ENCODE data around the gene LRRC70.

The LRRC70 gene

GRCh38 chr5:62568800-62569432 is 9.7 kb upstream of the LRRC70 start:
- no peak overlapping the region for H3K9ac ChIP-seq
- peaks cover 0 to 5% (median 0%) of the 10 kb centered on the region in 10 experiments; a peak in 6 of 20 replicates for H3K4me1 ChIP-seq
- H4K20me1 ChIP-seq = no peaks in the 10 kb centered on the region
- peaks cover 33 to 81% (median 58%) of the 10 kb centered on the region in 11 experiments for H3K36me3 ChIP-seq
- H3K27me3 ChIP-seq = no peaks in the 10 kb centered on the region
- peaks cover 32 to 45% (median 36%) of the 10 kb centered on the region in 11 experiments for H3K9me3 ChIP-seq (replicated peaks in 1 of 11)
- no peak overlapping the region for H3K4me2 ChIP-seq
- no peak overlapping the region for H3K4me3 ChIP-seq
- TF ChIP-seq Cebpa-rat (IDR thresholded peaks at IDR 0.05) = no peak
- H3K27ac ChIP-seq = no peak overlapping the region

DNA sequence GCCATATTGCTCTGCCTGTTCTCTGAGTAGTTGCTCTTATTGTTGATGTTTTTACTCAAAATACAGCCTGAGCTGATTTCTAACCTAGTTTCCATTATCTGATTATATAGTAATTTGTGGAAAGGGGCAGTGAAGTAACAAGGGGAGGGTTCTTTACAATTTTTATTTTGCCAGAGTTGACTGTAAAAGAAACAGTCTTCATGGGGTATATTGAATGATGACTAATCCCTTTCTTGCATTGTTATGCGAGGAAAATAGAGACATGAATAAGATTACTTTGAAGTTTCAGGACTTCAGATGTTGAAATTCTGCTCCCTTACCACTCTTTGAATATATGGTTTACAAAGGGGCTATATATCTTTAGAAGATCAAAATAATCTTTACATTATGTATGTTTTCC is 9.1 kb upstream of the LRRC70 start:
- Histone ChIP-seq H3K4me3 (no peak overlapping the region), H3K36me3 (peaks cover 33 to 77% (median 56%) of the 10 kb centered on the region in 11 experiments), H3K9ac (no peak overlapping the region), H3K27ac (no peak overlapping the region), H3K27me3 (no peaks in the 10 kb centered on the region), H4K20me1 (no peaks in the 10 kb centered on the region), H3K9me3 (replicated peaks in 1 of 11) (peaks cover 32 to 45% (median 36%) of the 10 kb centered on the region in 11 experiments), H3K4me2 (no peak overlapping the region), H3K4me1 (peaks cover 0 to 10% (median 5%) of the 10 kb centered on the region in 10 experiments; a peak in 12 of 20 replicates)
- TF ChIP-seq Cebpa-rat (IDR thresholded peaks at IDR 0.05) = no peak

GRCh38 chr5:62572918-62573514 is 5.6 kb upstream of the LRRC70 start:
- H3K36me3 ChIP-seq = peaks cover 4 to 54% (median 30%) of the 10 kb centered on the region in 11 experiments
- H3K9me3 ChIP-seq (replicated peaks in 1 of 11) = peaks cover 4 to 23% (median 12%) of the 10 kb centered on the region in 11 experiments
- no peak for TF ChIP-seq Cebpa-rat (IDR thresholded peaks at IDR 0.05)
- no peaks in the 10 kb centered on the region for H3K27me3 ChIP-seq
- H3K9ac ChIP-seq = no peak overlapping the region
- H4K20me1 ChIP-seq = no peaks in the 10 kb centered on the region
- H3K27ac ChIP-seq = no peak overlapping the region
- H3K4me3 ChIP-seq = no peak overlapping the region
- no peak overlapping the region for H3K4me2 ChIP-seq
- peaks cover 27 to 45% (median 39%) of the 10 kb centered on the region in 10 experiments for H3K4me1 ChIP-seq

DNA sequence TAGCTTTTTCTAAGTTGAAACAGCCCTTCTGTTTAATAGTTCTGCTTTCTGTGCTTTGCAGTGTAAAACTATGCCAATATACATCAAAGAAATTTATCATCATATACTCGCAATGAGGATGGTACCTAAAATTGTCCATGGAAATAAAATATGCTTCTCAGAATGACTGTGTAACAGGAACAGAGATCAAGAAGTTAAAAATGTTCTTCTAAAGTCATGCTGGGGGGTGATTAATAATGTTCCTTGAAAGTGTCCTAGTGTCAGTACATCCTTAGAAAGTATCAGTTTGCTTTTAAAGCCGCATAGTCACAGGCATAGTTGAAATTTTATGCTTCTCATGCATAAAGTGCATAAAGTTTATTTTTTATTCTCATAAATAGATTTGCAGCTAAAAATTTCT is 4.0 kb upstream of the LRRC70 start:
- Histone ChIP-seq H4K20me1 (no peaks in the 10 kb centered on the region), H3K9ac (no peak overlapping the region), H3K4me2 (peak overlapping the region in 6 of 11 experiments; percentile 36 to 80 (median 62); a peak in 11 of 22 replicates), H3K27ac (peak overlapping the region in 2 of 11 experiments; percentile 4 to 31; a peak in 1 of 22 replicates), H3K27me3 (no peaks in the 10 kb centered on the region), H3K9me3 (replicated peaks in 1 of 11) (peaks cover 0 to 12% (median 8%) of the 10 kb centered on the region in 11 experiments; a peak in 9 of 22 replicates), H3K4me1 (peaks cover 29 to 59% (median 51%) of the 10 kb centered on the region in 10 experiments), H3K36me3 (peaks cover 0 to 44% (median 17%) of the 10 kb centered on the region in 11 experiments; a peak in 12 of 22 replicates), H3K4me3 (no peak overlapping the region)
- no peak for TF ChIP-seq Cebpa-rat (IDR thresholded peaks at IDR 0.05)

GRCh38 chr5:62575066-62575465 is 3.6 kb upstream of the LRRC70 start:
- peak overlapping the region in 1 of 11 experiments; percentile 31; a peak in 2 of 22 replicates for H3K27ac ChIP-seq
- no peaks in the 10 kb centered on the region for H4K20me1 ChIP-seq
- H3K4me3 ChIP-seq = no peak overlapping the region

DNA sequence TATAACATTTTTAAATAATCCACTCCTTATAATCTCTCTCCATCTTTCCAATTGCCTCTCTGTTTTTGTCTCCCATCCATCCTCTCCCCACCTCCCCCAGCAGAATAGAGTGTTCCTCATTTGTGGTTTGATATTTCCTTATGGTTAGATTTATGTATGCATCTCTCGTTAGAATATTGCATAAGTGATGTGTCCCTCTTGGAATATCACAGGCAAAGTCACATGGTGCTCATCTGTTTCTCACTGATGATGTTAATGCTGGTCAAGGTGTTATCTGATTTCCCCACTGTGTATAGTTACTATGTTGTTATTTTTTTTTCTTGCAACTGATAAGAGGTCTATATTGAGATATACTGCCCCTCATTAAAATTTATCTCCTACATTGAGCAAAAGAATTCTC is 3.1 kb upstream of the LRRC70 start:
- Histone ChIP-seq H3K9me3 (replicated peaks in 1 of 11) (peaks cover 0 to 12% (median 8%) of the 10 kb centered on the region in 11 experiments; a peak in 9 of 22 replicates), H3K27me3 (no peaks in the 10 kb centered on the region), H3K4me1 (peaks cover 31 to 68% (median 59%) of the 10 kb centered on the region in 10 experiments), H3K4me2 (peak overlapping the region; percentile 27 to 80 (median 52); a peak in 19 of 22 replicates), H3K36me3 (peaks cover 0 to 48% (median 21%) of the 10 kb centered on the region in 11 experiments; a peak in 15 of 22 replicates), H3K9ac (no peak overlapping the region), H3K27ac (peak overlapping the region in 3 of 11 experiments; percentile 26 to 31 (median 29); a peak in 5 of 22 replicates), H4K20me1 (no peaks in the 10 kb centered on the region), H3K4me3 (no peak overlapping the region)
- no peak for TF ChIP-seq Cebpa-rat (IDR thresholded peaks at IDR 0.05)

More at GRCh38 chr5:62575066-62575465, 3.6 kb upstream of the LRRC70 start:
- H3K9ac ChIP-seq = no peak overlapping the region
- peaks cover 0 to 44% (median 20%) of the 10 kb centered on the region in 11 experiments; a peak in 12 of 22 replicates for H3K36me3 ChIP-seq
- peaks cover 0 to 12% (median 8%) of the 10 kb centered on the region in 11 experiments; a peak in 9 of 22 replicates for H3K9me3 ChIP-seq (replicated peaks in 1 of 11)
- no peak for TF ChIP-seq Cebpa-rat (IDR thresholded peaks at IDR 0.05)
- H3K27me3 ChIP-seq = no peaks in the 10 kb centered on the region
- H3K4me1 ChIP-seq = peaks cover 29 to 64% (median 55%) of the 10 kb centered on the region in 10 experiments
- peak overlapping the region in 10 of 11 experiments; percentile 27 to 80 (median 50); a peak in 19 of 22 replicates for H3K4me2 ChIP-seq

- H4K20me1 ChIP-seq = no peaks in the 10 kb centered on the region
Observed at GRCh38 chr5:62576570-62577170, 1.9 kb upstream of the LRRC70 start.

GRCh38 chr5:62577488-62577887 is 1.1 kb upstream of the LRRC70 start:
- peaks cover 0 to 12% (median 8%) of the 10 kb centered on the region in 11 experiments; a peak in 9 of 22 replicates for H3K9me3 ChIP-seq (replicated peaks in 1 of 11)
- H3K9ac ChIP-seq = no peak overlapping the region
- no peaks in the 10 kb centered on the region for H3K27me3 ChIP-seq
- H4K20me1 ChIP-seq = no peaks in the 10 kb centered on the region
- H3K4me3 ChIP-seq = no peak overlapping the region
- no peak for TF ChIP-seq Cebpa-rat (IDR thresholded peaks at IDR 0.05)
- H3K27ac ChIP-seq = peak overlapping the region in 2 of 11 experiments; percentile 26 to 39; a peak in 3 of 22 replicates
- H3K4me1 ChIP-seq = peaks cover 42 to 81% (median 65%) of the 10 kb centered on the region in 10 experiments
- peaks cover 0 to 55% (median 22%) of the 10 kb centered on the region in 11 experiments; a peak in 14 of 22 replicates for H3K36me3 ChIP-seq
- H3K4me2 ChIP-seq = peak overlapping the region in 8 of 11 experiments; percentile 30 to 80 (median 50); a peak in 14 of 22 replicates

More at GRCh38 chr5:62576570-62577170, 1.9 kb upstream of the LRRC70 start:
- H3K9ac ChIP-seq = no peak overlapping the region
- H3K4me3 ChIP-seq = peak overlapping the region in 1 of 10 experiments; percentile 28; a peak in 2 of 20 replicates
- peaks cover 0 to 12% (median 8%) of the 10 kb centered on the region in 11 experiments; a peak in 9 of 22 replicates for H3K9me3 ChIP-seq (replicated peaks in 1 of 11)
- peak overlapping the region in 7 of 11 experiments; percentile 20 to 40 (median 26); a peak in 8 of 22 replicates for H3K27ac ChIP-seq
- H3K4me1 ChIP-seq = peaks cover 37 to 75% (median 65%) of the 10 kb centered on the region in 10 experiments
- peak overlapping the region; percentile 30 to 80 (median 52); a peak in 21 of 22 replicates for H3K4me2 ChIP-seq
- H3K27me3 ChIP-seq = no peaks in the 10 kb centered on the region
- no peak for TF ChIP-seq Cebpa-rat (IDR thresholded peaks at IDR 0.05)
- H3K36me3 ChIP-seq = peaks cover 0 to 55% (median 20%) of the 10 kb centered on the region in 11 experiments; a peak in 14 of 22 replicates
